ENCODE data around the gene FXR1. TPM values are rescaled to one million over a fixed set of nuclear protein-coding genes. Genes with fewer than 3 reads are reported as not detected.
"Not testable (repeated sequence)": the region's sequence is repeated elsewhere in the genome, so short reads cannot be mapped to it uniquely, and the experiment has no call there.

FXR1 gene
- 136 TPM for total RNA-seq (ENCODE audit: insufficient read depth, low replicate concordance)

- DNase-seq (ENCODE audit: low spot score) = peak; percentile 91
Measured at GRCh38 chr3:180912304-180913296, at the start of gene FXR1. Gene FXR1, plus strand, starts transcription at chr3:180912670. Its CDS starts 16 bp downstream, at chr3:180912686.

GRCh38 chr3:180870008-180870699 lies 42.3 kb upstream of the FXR1 start:
- peak; percentile 54 for DNase-seq (ENCODE audit: low spot score)

- peak; percentile 49 for DNase-seq (ENCODE audit: low spot score)
Measured at GRCh38 chr3:180871901-180872300, 40.6 kb upstream of the FXR1 start.

- DNase-seq (ENCODE audit: low spot score) = not testable (repeated sequence)
Measured at GRCh38 chr3:180872430-180872829, 40.0 kb upstream of the FXR1 start.

- no peak for DNase-seq (ENCODE audit: low spot score)
Measured at GRCh38 chr3:180875124-180875698, 37.3 kb upstream of the FXR1 start.

GRCh38 chr3:180881065-180881801 lies 31.2 kb upstream of the FXR1 start:
- no peak for DNase-seq (ENCODE audit: low spot score)

GRCh38 chr3:180882115-180882514 lies 30.4 kb upstream of the FXR1 start:
- DNase-seq (ENCODE audit: low spot score) = no peak

GRCh38 chr3:180888992-180889560 lies 23.4 kb upstream of the FXR1 start:
- DNase-seq (ENCODE audit: low spot score) = no peak

GRCh38 chr3:180898572-180898971 lies 13.9 kb upstream of the FXR1 start:
- no peak for DNase-seq (ENCODE audit: low spot score)

GRCh38 chr3:180909369-180910127 lies 2.9 kb upstream of the FXR1 start:
- no peak for DNase-seq (ENCODE audit: low spot score)

GRCh38 chr3:180910823-180911222 lies 1.6 kb upstream of the FXR1 start:
- DNase-seq (ENCODE audit: low spot score) = no peak

GRCh38 chr3:180911876-180912303 lies 580 bp upstream of the FXR1 start:
- DNase-seq (ENCODE audit: low spot score) = no peak

GRCh38 chr3:180913581-180914404 lies 1.3 kb downstream of the FXR1 start:
- DNase-seq (ENCODE audit: low spot score) = no peak

GRCh38 chr3:180918542-180918941 lies 6.1 kb downstream of the FXR1 start:
- DNase-seq (ENCODE audit: low spot score) = no peak

- no peak for DNase-seq (ENCODE audit: low spot score)
Measured at GRCh38 chr3:180922242-180922641, 9.8 kb downstream of the FXR1 start.

- DNase-seq (ENCODE audit: low spot score) = no peak
Measured at GRCh38 chr3:180923561-180923960, 11.1 kb downstream of the FXR1 start.

GRCh38 chr3:180926526-180926925 lies 14.1 kb downstream of the FXR1 start:
- DNase-seq (ENCODE audit: low spot score) = no peak

GRCh38 chr3:180929376-180929775 lies 16.9 kb downstream of the FXR1 start:
- no peak for DNase-seq (ENCODE audit: low spot score)

- no peak for DNase-seq (ENCODE audit: low spot score)
Measured at GRCh38 chr3:180930526-180930925, 18.1 kb downstream of the FXR1 start.

Measured in umbilical cord (tissue), 2 donors.